ENCODE results near the gene CAPZB. TPM values are rescaled to one million over a fixed set of nuclear protein-coding genes. Genes with fewer than 3 reads are reported as not detected.
"Not testable (repeated sequence)": the region's sequence is repeated elsewhere in the genome, so short reads cannot be mapped to it uniquely, and the experiment has no call there.

CAPZB gene
- 114 and 151 TPM in 2 replicates for total RNA-seq

DNA sequence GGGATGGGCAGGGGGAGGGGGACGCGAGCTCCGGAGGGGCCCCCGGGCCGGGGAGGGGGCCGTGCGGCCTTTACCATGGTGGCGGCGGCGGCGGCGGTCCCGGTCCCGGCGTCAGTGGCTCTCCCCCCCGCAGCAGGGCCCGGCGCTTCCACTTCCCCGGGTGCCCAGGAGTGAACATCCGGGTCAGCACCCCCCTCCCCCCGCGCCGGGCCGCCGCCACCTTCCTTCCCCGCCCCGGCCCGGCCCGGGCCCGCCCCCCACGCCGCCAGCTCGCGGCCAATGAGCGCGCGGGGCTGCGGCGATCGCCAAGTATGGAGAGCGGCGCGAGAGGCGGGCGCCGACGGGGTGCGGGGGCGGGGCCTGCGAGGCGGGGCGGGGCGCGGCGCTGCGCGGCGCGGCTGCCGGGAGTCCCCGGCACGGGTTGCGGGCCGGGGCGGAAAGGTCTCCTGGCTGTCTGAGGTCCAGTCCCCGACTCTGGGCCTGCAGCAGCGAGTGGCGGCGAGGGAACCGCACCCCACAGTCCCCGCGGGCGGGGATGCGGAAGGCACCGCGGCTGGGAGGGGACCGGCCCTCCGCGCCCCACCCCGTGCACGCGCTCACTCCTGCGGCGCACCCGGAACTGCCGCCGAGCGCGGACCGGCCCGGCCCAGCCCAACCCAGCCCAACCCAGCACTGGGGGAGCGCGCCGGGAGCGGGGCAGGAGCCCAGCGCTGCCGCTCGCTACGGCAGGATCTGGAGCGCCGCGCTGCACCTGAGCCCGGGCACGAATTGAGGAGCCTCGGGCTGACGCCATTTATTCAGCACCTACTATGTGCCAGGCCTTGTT lies at the start of gene CAPZB:
Gene CAPZB (minus strand): TSS at position 178 of the 826 bp plus-strand sequence. CDS start 101 bp downstream, at position 77.
- DNase-seq (ENCODE audit: low read depth) = peak; percentile 41

DNA sequence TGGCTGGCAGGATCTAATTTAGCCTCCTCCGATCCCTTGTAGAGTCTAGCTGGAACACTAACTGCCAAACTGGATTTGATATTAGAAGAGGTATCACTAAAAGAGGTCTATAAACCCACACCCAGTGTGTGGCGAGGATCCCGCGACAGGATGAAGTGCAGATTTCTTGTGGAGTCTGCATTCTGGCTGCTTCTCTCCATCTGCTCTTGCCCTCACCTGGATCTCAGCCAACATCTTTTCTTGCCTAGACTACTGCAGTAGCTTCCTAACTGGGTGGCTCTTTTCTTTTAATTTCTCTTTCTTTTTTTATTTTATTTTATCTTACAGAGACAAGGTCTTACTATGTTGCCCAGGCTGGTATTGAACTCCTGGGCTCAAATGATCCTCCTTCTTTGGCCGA lies 48.9 kb upstream of the CAPZB start:
- DNase-seq (ENCODE audit: low read depth) = no peak

DNA sequence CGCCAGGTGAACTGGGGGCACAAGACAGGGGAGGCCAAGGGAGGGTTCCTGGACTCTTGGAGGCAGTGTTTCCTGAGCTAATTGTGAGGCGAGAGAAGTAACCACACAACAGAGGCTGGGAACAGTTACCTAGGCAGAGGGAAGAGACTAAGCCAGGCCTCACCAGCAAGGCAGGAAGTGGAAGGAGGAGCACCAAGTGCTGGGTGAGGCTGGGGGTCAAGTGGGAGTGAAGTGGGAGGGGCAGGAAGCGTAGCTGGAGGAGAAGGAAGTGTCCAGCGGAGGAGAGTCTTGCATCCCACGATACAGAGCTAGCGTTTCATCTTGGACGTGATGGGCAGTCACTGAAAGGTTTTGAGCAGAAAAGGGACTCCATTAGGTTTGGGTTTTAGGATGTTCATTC lies 48.3 kb upstream of the CAPZB start:
- no peak for DNase-seq (ENCODE audit: low read depth)

DNA sequence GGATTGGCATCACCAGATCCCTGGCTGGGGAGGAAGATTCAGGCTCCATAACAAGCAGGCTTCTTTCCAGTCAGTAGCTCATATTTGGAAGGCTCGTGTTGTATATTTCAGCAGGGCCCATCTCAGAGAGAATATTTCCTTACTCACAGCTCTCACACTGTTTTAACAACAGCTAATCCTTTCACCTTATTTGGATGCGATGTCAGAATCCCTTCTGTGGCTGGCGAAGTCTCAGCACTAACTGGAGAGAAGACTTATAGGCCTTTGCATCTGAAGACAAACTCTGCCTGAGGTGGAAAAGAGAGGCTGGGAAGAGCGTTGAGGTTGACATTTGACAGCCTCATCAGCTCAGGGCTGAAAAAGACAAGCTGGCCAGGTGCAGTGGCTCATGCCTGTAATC lies 47.2 kb upstream of the CAPZB start:
- DNase-seq (ENCODE audit: low read depth) = no peak

DNA sequence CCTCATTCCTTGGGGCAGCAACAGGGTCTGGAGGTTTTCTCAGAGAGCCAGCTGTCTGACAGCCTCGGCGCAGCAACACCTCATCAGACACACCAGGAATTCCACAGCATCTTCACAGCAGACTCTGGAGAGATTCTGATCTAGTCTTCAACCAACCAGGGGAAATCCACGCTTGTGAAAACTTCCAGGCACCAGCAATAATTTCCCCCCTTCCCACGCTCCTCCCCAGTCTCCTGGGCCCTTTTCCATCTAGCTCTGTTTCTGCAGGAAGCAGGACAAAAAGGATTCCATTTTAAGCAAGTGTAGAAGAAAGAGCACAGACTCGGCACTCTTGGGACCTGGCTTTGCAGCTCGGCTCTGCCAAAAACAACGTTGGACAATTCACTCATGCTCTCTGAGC lies 44.3 kb upstream of the CAPZB start:
- DNase-seq (ENCODE audit: low read depth) = no peak

DNA sequence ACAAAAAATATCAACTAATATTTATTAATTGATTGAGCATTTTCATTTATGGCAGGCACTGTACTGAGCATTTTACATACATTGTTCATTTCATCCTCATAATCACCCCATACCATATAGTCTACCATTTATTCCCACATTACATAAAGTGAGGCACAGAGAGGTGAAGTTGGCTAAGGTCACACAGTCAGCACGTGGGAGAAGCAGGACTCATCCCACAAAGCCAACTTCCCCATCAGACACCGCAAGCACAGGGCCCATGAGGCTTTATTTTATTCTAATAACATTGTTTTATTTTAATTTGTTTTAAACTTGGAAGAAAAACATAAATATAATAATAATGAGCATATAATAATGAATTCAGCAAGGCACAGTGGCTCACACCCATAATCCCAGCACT lies 43.1 kb upstream of the CAPZB start:
- DNase-seq (ENCODE audit: low read depth) = no peak

DNA sequence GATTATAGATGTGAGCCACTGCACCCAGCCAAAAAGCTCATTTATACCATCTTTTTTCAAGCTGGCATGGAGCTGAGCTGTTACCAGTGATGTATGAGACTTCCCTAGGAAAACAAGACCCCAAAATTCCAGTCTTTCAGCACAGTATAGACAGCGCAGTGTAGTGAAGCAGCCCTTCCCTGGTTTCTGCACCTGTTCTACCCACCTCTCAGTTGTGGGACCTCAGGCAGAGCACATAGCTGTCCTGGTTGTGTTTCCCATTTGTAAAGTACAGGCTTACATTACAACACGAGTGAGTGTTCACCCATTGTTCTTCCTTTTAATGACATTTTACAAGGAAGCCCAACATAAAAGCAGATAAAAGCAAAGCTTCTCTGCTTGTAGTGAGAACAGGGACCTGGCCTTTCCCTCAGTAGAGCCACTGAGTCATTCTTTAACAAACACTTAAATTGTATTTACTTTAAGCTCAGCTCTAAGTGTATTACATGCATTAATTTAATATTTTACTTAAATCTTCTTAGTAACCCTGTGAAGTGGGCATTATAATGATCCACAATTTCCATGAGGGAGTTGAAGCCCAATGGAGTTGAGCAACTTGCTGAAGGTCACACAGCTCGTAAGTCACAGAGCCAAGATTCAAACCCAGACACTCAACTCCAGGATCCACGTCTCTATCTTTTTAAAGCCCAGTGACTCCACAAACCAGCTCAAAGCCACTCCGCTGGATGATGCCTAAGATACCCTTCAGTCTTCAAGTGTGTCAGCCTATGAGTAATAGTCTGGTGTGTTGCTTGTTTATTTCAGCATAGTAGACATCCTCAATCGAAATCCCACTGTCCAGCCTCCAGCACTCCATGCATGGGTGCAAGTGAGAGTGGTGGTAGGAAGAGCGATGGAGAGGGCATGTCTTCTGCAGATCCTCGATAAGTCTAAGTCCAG lies 40.5 kb upstream of the CAPZB start:
- no peak for DNase-seq (ENCODE audit: low read depth)

DNA sequence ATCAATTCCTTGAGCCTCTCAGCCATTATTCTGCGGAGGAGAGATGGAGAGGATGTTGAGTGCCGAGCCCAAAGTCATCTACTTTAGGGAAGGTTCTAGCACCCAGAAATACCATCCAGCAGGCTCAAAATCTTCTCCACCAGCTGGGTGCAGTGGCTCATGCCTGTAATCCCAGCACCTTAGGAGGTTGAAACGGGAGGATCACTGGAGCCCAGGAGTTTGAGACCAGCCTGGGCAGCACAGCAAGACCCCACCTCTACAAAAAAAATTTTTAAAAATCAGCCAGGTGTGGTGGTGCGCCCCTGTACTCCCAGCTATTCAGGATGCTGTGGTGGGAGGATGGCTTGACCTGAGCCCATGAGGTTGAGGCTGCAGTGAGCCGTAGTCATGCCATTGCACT lies 39.5 kb upstream of the CAPZB start:
- DNase-seq (ENCODE audit: low read depth) = no peak

DNA sequence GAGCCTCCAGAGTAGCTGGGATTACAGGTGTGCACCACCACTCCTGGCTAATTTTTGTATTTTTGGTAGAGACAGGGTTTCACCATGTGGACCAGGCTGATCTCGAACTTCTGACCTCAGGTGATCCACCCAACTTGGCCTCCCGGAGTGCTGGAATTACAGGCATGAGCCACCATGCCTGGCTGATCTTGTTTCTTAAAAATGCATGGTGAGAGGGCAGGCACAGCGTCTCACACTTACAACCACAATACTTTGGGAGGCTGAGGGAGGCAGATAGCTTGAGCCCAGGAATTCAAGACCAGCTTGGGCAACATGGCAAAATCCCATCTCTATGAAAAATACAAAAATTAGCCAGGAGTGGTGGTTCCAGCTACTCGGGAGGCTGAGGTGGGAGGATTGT lies 37.2 kb upstream of the CAPZB start:
- not testable (repeated sequence) for DNase-seq (ENCODE audit: low read depth)

DNA sequence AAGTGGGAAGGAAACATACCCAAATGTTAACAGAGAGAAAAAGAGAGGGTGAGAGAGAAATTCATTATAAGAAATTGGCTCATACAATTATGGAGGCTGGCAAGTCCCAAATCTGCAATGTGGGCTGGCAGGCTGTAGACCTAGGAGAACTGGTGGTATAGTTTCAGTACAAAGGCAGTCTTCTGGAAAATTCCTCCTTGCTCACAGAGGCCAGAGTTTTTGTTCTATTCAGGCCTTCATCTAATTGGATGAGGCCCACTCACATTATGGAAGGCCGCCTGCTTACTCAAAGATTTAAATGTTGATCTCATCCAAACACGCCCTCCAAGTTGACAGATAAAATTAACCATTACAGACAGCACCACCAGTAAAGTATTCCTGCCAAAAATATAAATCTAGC lies 36.1 kb upstream of the CAPZB start:
- DNase-seq (ENCODE audit: low read depth) = no peak

DNA sequence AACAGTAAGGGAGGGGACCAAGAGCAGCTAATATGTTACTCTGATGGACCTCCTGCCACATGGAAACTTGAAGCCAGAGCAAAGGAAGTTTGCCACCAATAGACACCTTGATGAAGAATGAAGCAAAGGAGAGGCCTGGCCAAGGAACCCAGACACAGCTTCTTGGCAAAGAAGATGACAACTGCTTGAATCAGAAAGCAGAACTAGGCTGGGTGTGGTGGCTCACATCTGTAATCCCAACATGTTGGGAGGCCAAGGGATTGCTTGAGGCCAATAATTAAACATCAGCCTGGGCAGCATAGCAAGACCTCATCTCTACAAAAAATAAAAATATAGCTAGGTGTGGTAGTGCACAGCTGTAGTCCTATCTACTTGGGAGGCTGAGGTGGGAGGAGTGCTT lies 31.7 kb upstream of the CAPZB start:
- DNase-seq (ENCODE audit: low read depth) = no peak

DNA sequence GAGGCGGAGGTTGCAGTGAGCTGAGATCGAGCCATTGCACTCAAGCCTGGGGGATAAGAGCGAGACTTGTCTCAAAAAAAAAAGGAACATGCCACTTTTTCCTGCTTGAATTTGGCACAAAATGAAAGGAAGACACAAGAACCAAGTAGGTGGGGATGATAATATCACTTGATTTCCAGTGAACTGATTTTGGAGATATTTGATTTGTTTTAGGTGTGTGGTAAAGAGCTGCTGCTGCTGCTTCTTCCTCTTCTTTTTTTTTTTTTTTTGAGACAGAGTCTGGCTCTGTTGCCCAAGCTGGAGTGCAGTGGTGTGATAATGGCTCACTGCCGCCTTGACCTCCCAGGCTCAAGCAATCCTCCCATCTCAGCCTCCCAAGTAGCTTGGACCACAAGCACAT lies 29.9 kb upstream of the CAPZB start:
- no peak for DNase-seq (ENCODE audit: low read depth)

DNA sequence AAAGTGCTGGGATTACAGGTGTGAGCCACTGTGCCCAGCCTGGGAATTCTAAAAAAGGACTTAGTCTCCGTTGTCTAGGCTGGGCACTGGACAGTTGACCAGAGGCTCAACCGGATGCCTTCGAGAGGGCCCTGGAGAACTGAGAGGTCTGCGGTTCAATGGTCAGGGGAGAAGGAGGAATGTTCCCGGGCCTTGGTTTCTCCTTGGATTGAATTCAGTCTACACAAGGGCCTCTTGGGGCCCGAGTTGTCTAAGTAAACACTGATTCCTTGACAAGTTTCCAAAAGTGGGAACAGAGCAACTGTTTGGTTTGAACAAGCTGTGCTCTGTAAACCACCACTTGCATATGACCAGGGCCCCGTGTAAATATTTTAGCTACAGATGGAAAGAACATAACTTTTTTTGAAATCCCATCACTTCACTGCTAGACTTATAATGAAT lies 29.1 kb upstream of the CAPZB start:
- DNase-seq (ENCODE audit: low read depth) = no peak

DNA sequence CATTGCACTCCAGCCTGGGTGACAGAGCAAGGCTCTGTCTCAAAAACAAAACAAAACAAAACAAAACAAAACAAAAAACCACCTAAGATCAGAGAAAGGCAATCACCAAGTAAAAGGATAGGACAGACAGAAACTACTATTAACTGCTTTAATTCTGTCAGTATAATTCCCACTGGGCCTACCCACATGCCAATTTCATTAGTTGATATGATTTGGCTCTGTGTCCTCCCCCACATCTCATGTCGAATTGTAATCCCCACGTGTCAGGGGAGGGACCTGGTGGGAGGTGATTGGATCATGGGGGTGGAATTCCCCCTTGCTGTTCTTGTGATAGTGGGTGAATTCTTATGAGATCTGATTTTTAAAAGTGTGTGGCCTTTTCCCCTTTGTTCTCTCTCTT lies 27.2 kb upstream of the CAPZB start:
- DNase-seq (ENCODE audit: low read depth) = no peak

DNA sequence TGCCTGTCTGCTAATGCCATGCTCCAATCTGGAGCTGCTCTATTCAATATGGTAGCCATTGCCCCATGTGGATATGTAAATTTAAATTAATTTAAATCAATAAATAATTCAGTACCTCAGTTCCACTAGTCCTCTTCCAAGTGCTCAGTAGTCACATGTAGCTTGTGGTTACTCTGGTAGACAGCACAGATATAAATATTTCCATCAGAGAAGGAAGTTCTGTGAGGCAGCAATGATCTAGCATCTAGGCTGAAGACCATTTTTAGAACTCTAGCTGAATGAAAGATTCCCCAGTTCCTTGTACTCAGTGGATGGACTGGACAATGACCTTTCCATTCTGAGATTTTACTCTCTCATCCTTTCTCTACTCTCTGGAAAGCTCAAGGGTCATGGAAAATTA lies 25.8 kb upstream of the CAPZB start:
- no peak for DNase-seq (ENCODE audit: low read depth)

DNA sequence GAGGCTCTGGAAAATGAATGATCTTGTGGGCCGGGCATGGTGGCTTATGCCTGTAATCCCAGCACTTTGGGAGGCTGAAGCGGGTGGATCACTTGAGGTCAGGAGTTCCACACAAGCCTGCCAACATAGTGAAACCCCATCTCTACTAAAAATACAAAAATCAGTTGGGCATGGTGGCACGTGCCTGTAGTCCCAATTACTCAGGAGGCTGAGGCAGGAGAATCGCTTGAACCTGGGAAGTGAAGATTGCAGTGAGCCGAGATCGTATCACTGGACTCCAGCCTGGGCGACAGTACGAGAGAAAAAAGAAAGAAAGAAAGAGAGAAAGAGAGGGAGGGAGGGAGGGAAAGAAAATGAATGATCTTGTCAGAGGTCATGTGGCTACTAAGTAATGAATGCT lies 24.3 kb upstream of the CAPZB start:
- not testable (repeated sequence) for DNase-seq (ENCODE audit: low read depth)

DNA sequence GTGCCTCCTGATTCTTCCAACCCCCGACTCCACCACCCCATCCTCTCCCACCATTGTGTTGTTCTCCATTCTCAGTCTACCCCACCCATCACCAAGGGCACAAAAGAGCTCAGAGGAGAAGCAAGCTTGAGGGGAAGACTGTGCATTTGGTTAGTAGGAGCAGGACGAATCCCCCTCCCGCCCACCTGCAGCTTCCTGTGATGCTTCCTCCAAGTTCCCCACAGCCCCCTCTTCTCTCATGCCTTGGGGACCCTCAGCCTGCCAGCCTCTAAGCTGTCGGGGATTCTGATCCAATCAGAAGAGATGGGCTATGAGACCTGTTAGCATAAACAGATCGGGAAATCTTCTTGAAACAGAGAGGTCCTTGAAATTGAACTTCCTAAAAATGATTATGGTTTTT lies 22.2 kb upstream of the CAPZB start:
- no peak for DNase-seq (ENCODE audit: low read depth)

DNA sequence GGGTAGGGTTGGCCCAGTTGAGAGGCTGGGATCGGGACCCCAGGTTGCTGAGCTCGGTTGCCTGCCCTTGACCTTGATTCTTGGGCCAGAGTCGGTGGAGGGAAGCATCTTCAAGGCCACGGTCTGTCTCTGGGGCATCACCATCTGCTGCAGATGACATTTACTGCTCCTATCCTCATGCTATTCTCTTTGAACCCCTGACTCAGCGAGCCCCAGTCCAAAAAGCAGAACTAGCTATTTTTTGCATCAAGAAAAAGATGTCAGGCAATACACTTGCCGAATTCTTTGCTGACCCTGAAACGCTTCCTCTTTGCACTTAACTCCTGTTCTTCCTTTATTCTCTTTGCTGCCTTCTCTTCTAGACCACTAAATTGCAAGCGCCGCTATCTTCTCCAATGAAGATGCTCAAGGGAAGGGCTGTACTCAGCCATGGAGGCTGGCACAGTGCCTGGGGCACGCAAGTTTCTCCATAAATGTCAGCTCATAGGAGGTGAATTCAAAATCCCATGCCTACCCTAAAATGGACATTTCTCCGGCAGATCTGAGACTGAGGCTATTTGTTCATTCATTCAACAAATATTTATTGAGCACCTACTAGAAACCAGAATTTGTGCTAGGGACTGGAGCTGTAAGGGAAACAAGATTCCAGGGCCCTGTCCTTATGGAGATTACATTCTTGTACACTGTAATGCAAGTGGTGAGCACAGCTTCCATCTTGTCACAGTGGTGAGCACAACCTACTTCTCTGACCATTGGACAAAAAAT lies 20.5 kb upstream of the CAPZB start:
- DNase-seq (ENCODE audit: low read depth) = no peak

DNA sequence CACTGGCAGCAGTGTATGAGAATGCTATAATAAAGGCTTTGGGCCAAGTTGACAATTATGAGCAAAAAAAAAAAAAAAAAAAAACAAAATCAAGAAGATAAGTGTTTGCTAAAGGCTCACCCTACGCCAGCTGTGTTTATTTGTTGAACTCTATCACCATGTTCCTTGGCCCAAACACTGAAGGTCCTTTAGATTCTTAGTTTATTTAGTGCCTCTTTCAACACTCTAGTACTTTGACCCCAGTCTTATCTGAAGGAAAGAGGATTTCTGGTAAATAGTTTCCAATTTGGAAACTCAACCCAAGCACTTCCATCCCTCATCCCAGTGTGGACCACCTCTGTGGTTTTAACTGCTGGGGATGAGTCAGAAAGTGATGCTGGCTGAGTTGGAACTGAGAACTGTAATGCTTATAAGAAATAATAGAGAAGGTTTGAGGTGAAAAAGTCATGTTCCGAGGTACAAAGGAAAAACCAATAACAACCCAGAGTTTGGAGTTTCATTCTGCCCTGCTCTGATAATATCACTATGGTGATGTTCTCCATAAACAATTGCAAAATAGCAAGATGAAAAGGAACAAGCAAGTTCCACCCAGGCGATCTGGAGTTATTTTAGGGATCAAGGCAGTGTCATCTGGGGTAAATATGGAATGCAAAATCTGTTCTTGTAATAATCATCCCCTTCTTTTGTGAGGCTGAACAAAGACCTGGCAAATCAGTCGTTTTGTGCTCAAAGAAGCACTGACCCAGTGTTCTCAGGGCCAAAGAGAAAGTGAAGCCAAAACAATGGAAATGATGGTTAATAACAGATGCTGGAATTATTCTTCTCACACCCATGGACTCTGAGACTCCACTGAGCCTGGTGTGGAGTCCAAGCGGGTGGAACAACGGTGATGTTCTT lies 19.7 kb upstream of the CAPZB start:
- peak; percentile 88 for DNase-seq (ENCODE audit: low read depth)

DNA sequence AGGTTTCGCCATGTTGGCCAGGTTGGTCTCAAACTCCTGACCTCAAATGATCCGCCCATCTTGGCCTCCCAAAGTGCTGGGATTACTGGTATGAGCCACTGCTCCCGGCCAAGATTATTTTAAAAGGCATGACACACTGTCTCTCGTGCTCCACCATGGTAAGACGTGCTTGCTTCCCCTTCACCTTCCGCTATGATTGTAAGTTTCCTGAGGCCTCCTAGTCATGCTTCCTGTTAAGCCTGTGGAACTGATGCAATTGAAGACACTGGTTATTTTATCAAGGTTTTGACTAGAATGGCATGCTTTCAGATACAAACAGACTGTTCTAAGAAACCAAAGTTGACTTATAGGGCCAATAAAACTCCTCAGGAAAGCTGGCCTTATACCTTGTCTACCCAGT lies 16.9 kb upstream of the CAPZB start:
- not testable (repeated sequence) for DNase-seq (ENCODE audit: low read depth)

DNA sequence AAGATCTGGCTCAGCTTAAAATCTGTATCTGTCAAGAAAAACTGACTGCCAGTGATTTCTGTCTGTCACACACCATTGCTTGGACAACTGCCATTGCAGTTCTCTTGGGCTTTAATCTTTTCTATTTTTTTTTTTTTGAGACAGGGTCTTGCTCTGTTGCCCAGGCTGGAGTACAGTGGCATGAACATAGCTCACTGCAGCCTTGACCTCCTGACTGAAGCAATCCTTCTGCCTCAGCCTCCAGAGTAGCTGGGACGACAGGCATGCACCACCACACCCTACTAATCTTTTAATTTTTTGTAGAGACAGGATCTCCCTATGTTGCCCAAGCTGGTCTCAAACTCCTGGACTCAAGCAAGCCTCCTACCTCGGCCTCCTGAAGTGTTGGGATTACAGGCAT lies 14.5 kb upstream of the CAPZB start:
- not testable (repeated sequence) for DNase-seq (ENCODE audit: low read depth)
